ENCODE measurements around the gene ZMYND10. TPM values are rescaled to one million over a fixed set of nuclear protein-coding genes. Genes with fewer than 3 reads are reported as not detected.

Gene ZMYND10
- total and polyA plus RNA-seq, 2 experiments from 2014 or later: 0.29 to 0.31 TPM

DNA sequence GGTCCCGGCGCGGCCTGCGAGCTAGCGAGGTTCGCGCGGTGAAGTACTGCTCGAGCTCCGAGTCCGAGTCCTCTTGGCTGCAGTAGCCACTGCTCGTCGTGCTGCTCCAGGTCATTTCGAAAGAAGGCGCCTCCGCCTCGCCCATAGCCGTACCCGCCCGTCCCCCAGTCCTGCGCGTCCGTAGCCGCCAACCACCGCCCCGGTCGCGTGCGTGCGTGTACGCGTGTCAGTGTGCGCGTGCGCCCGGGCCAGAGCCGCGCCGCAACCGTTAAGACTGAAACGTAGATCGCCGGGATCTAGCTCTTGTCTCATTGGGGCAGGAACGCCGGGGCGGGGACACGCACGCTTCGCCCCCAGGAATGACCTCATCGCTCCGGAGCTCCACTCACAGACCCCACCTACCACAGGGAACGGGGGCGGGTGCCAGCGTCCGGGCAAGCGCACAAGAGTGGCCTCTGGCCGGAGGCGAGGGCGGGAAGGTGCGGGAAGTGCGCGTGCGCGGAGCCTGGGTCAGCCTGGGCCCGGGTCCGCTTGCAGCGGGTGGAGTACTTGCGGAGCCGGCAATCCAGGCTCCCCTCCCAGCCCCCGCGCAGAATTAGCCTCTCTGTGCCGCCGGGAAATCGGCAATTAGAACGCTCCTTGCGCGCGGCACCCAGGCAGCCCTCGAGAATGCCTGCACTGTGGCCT is 8.2 kb downstream of the ZMYND10 start (continued):
- TF ChIP-seq POLR2AphosphoS5 (IDR thresholded peaks at IDR 0.05; ENCODE audit: low read depth): peak; percentile 93

DNA sequence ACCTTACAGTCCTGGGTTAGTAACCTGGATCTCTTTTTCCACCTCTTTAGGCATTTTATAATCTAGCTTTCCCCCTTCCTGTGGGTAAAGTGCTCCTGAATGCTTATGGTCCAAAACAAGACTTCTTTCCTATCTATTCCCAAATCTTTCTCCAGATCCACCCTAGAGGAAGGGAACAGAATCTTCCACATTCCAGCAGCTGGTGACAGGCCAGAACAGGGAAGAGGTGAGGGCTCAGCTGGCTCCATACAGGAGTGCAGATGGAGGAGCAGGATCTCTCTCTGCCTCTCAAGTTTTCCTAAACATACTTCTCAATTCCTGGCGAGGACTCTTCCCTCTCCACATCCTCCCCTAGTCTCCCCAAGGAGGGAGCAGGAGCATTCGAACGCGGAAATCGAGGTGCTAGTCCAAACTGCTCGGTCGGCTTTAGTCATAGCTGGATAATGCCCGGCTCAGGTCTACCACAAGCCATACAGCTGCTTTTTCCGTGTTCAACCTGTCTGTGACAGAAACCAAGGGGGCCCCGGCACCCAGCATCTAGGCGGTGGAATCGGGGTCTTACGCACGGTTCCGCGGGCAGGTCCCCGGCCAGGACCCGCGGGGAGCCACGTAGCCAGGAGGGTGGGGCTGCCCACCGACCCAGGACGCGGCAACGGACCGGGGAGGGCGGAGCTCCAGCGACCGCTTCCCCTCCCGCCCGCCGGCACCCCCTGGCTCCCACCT is 8.9 kb downstream of the ZMYND10 start:
- Mint-ChIP-seq H3K9me3 (peaks cover 3% of the 10 kb centered on the region; the same call in 1 of the 3 replicates), H3K36me3 (ENCODE audit: low read depth) (peaks cover 6% of the 10 kb centered on the region), H3K4me1 (peaks cover 34% of the 10 kb centered on the region), H3K27ac (peak overlapping the region; percentile 65), H3K4me3 (peak overlapping the region; percentile 90), H3K27me3 (ENCODE audit: insufficient read depth, low read depth, poor library complexity) (peaks cover 44% of the 10 kb centered on the region)
- H3K4me3 ChIP-seq: peak overlapping the region; percentile 97
- peak overlapping the region; percentile 91; the same call in 1 of the 2 replicates for H2AFZ ChIP-seq
- peaks cover 17% of the 10 kb centered on the region for H4K20me1 ChIP-seq (replicated peaks; ENCODE audit: insufficient read depth)
- H3K4me2 ChIP-seq: peak overlapping the region; percentile 90
- peaks cover 36% of the 10 kb centered on the region for H3K79me2 ChIP-seq (replicated peaks; ENCODE audit: insufficient read depth)
- ATAC-seq (peak; percentile 4), DNase-seq (ENCODE audit: low spot score) (peak; percentile 41)
- no peaks in the 10 kb centered on the region for H3K9me2 ChIP-seq (ENCODE audit: insufficient read depth)
- TF ChIP-seq, protein P1, sequence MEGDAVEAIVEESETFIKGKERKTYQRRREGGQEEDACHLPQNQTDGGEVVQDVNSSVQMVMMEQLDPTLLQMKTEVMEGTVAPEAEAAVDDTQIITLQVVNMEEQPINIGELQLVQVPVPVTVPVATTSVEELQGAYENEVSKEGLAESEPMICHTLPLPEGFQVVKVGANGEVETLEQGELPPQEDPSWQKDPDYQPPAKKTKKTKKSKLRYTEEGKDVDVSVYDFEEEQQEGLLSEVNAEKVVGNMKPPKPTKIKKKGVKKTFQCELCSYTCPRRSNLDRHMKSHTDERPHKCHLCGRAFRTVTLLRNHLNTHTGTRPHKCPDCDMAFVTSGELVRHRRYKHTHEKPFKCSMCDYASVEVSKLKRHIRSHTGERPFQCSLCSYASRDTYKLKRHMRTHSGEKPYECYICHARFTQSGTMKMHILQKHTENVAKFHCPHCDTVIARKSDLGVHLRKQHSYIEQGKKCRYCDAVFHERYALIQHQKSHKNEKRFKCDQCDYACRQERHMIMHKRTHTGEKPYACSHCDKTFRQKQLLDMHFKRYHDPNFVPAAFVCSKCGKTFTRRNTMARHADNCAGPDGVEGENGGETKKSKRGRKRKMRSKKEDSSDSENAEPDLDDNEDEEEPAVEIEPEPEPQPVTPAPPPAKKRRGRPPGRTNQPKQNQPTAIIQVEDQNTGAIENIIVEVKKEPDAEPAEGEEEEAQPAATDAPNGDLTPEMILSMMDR (conservative IDR thresholded peaks at IDR 0.05; ENCODE audit: low read depth in 2 of 2): 0 out of 4 replicates have a peak, but pooled peaks of 1 of the 2 experiments have one; percentile 10
- TF ChIP-seq ZNF114 (CRISPR knock-in tag; IDR thresholded peaks at IDR 0.05): no peak
- H3K27ac ChIP-seq (ENCODE audit: low read depth): peak overlapping the region; percentile 87
- H3F3A ChIP-seq (replicated peaks; ENCODE audit: low read depth): peaks cover 37% of the 10 kb centered on the region
- H3K27me3 ChIP-seq (ENCODE audit: insufficient read depth): peaks cover 36% of the 10 kb centered on the region
- H3K4me1 ChIP-seq (ENCODE audit: insufficient read depth): peaks cover 24% of the 10 kb centered on the region
- 0 out of 2 replicates have a peak, but pooled peaks cover 4% of the 10 kb centered on the region for H3K36me3 ChIP-seq (ENCODE audit: insufficient read depth)

DNA sequence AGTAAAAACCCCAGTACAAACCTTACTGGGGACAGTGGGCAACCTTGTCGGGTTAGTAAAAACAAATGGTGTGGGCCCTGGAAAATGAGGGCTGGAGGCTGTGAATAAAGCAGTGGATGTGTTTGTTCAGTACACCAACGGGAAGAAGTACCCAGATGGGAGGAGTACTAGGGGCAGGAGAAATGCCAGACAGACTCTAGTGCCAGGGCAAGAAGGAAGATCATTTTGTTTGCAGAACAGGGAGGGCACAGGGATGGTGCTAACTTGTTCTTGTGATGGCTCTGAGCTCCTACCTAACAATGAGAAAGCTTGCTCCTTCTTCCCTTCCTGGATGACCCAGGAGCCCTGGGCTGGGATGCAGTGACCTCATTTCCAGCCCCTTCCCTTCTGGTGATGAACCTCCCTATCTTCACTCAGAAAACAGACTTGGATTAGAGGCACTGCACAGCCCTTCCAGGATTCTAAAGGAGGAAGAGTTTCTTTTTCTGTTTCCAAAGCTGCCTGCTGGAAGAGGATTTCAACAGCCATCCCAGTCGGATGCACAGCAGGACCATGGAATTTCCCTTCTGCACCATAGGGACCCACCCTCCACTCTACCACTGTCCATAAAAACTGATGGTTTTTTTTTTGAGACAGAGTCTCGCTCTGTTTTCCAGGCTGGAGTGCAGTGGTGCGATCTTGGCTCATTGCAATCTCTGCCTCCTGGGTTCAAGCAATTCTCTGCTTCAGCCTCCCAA is 11.0 kb downstream of the ZMYND10 start:
- Histone ChIP-seq H3K4me1 (ENCODE audit: insufficient read depth) (peaks cover 16% of the 10 kb centered on the region), H3K9me2 (ENCODE audit: insufficient read depth) (no peaks in the 10 kb centered on the region), H3K27me3 (ENCODE audit: insufficient read depth) (peaks cover 15% of the 10 kb centered on the region), H4K20me1 (replicated peaks; ENCODE audit: insufficient read depth) (peaks cover 17% of the 10 kb centered on the region), H3K27ac (ENCODE audit: low read depth) (no peak overlapping the region), H3K79me2 (replicated peaks; ENCODE audit: insufficient read depth) (peaks cover 36% of the 10 kb centered on the region), H3F3A (replicated peaks; ENCODE audit: low read depth) (peaks cover 31% of the 10 kb centered on the region), H3K4me2 (no peak overlapping the region), H3K4me3 (no peak overlapping the region), H2AFZ (no peak overlapping the region), H3K36me3 (ENCODE audit: insufficient read depth) (peaks cover 8% of the 10 kb centered on the region)
- ATAC-seq (no peak), DNase-seq (ENCODE audit: low spot score) (no peak)
- H3K9me3 Mint-ChIP-seq: peaks cover under 1% of the 10 kb centered on the region; the same call in 1 of the 3 replicates
- H3K27ac Mint-ChIP-seq: no peak overlapping the region
- H3K4me3 Mint-ChIP-seq: 0 out of 3 replicates have a peak overlapping the region, but pooled peaks have one; percentile 14
- H3K4me1 Mint-ChIP-seq: peaks cover 27% of the 10 kb centered on the region
- peaks cover 26% of the 10 kb centered on the region for H3K36me3 Mint-ChIP-seq (ENCODE audit: low read depth)
- H3K27me3 Mint-ChIP-seq (ENCODE audit: insufficient read depth, low read depth, poor library complexity): peaks cover 27% of the 10 kb centered on the region
- no peak for TF ChIP-seq EZH2phosphoT487 (IDR thresholded peaks at IDR 0.05; ENCODE audit: unreplicated experiment)
- TF ChIP-seq POLR2AphosphoS5 (IDR thresholded peaks at IDR 0.05; ENCODE audit: low read depth): no peak
- no peak for TF ChIP-seq JUNB (IDR thresholded peaks at IDR 0.05; ENCODE audit: unreplicated experiment)
- no peak for TF ChIP-seq ZNF331 (CRISPR knock-in tag; IDR thresholded peaks at IDR 0.05; ENCODE audit: low read depth)
- TF ChIP-seq, protein P2, sequence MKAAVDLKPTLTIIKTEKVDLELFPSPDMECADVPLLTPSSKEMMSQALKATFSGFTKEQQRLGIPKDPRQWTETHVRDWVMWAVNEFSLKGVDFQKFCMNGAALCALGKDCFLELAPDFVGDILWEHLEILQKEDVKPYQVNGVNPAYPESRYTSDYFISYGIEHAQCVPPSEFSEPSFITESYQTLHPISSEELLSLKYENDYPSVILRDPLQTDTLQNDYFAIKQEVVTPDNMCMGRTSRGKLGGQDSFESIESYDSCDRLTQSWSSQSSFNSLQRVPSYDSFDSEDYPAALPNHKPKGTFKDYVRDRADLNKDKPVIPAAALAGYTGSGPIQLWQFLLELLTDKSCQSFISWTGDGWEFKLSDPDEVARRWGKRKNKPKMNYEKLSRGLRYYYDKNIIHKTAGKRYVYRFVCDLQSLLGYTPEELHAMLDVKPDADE (IDR thresholded peaks at IDR 0.05): no peak
- TF ChIP-seq, protein P1 (conservative IDR thresholded peaks at IDR 0.05; ENCODE audit: low read depth in 2 of 2): no peak
- TF ChIP-seq EZH2 (IDR thresholded peaks at IDR 0.05; ENCODE audit: low read depth, unreplicated experiment): no peak
- TF ChIP-seq CREB1 (CRISPR knock-in tag; IDR thresholded peaks at IDR 0.05; ENCODE audit: low read depth): no peak
- no peak for TF ChIP-seq ZNF114 (CRISPR knock-in tag; IDR thresholded peaks at IDR 0.05)
- no peak for TF ChIP-seq NANOG (IDR thresholded peaks at IDR 0.05; ENCODE audit: borderline replicate concordance)

Data from GM23338 (cell line).